ENCODE results near the gene IGSF23. TPM values are rescaled to one million over a fixed set of nuclear protein-coding genes. Genes with fewer than 3 reads are reported as not detected.
A peak's percentile ranks its signal among the peaks of the same experiment; 100 is the strongest.

The IGSF23 gene
- total and polyA plus RNA-seq, 2 of the 13 experiments (the other 11 are each of a cell fraction or from before 2014, with no cell fraction given): 2.3 to 8.8 TPM

DNA sequence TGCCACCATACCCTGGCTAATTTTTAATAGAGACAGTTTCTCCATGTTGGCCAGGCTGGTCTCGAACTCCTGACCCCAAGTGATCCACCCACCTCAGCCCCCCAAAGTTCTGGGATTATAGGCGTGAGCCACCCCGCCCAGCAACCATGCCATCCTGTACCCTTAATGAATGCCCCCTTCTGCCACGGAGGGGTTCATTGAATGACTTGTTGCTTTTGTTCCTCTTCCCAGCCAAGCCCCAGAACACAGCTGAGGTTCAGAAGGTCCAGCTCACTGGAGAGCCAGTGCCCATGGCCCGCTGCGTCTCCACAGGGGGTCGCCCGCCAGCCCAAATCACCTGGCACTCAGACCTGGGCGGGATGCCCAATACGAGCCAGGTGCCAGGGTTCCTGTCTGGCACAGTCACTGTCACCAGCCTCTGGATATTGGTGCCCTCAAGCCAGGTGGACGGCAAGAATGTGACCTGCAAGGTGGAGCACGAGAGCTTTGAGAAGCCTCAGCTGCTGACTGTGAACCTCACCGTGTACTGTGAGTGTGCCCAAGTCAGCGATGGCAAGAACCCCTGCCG lies 36.3 kb downstream of the IGSF23 start:
- no peak overlapping the region for H2AFZ ChIP-seq (ENCODE audit: low read length)
- POLR2A ChIA-PET: interaction anchor here (0.8 to 3.5 kb wide), 3 partner anchors 35 to 62 kb away, joined by 4 to 20 read pairs (median 4); partner anchors contain the start of gene IGSF23
- H3K36me3 ChIP-seq (replicated peaks in 1 of 2; ENCODE audit: control insufficient read depth in 1 of 2, insufficient read depth in 2 of 2, low read length in 2 of 2): peaks cover 33 to 69% of the 10 kb centered on the region in 2 experiments
- DNase-seq (ENCODE audit: low spot score) (no peak), FAIRE-seq (no peak), ATAC-seq (no peak)
- no peak overlapping the region for H3K9ac ChIP-seq (ENCODE audit: insufficient read depth, low read depth, low read length)
- no peak overlapping the region for H3K4me3 ChIP-seq (replicated peaks in 1 of 3; ENCODE audit: insufficient read depth in 1 of 3, low read depth in 2 of 3, low read length in 3 of 3)
- no peak overlapping the region for H3K4me2 ChIP-seq (ENCODE audit: low read depth, low read length)
- in situ Hi-C loops (cut with HindIII; ENCODE audit: extremely low pct_ligation_motif_present, low pct_unique_long_range_greater_than_20kb) (no loop called here), intact Hi-C loops (cut with micrococcal nuclease; ENCODE audit: unreplicated experiment) (no loop called here)
- no peaks in the 10 kb centered on the region for H3K27me3 ChIP-seq (ENCODE audit: control insufficient read depth in 1 of 2, insufficient read depth in 2 of 2, low read length in 2 of 2)
- H4K20me1 ChIP-seq (ENCODE audit: insufficient read depth, low read length): peaks cover 13% of the 10 kb centered on the region
- no peaks in the 10 kb centered on the region for H3K9me3 ChIP-seq (ENCODE audit: low read length)
- CTCF ChIA-PET (ENCODE audit: low intra/inter-chr PET ratio, low total read pairs): no interaction called here
- peaks cover 18% of the 10 kb centered on the region for H3K79me2 ChIP-seq (ENCODE audit: insufficient read depth, low read length)
- 94% methylated on average over 12 of the region's 15 CpGs for WGBS (ENCODE audit: low lambda C conversion rate)
- peaks cover 13% of the 10 kb centered on the region for H3K4me1 ChIP-seq (ENCODE audit: insufficient read depth, low read length)
- TF ChIP-seq KDM1A (CRISPR knock-in tag; IDR thresholded peaks at IDR 0.05) (no peak), HNRNPL (IDR thresholded peaks at IDR 0.05; ENCODE audit: low read depth, low read length) (0 out of 2 replicates have a peak, but pooled peaks have one; percentile 18), POLR2A (IDR thresholded peaks at IDR 0.05; ENCODE audit: insufficient read depth in 1 of 2, low read depth in 2 of 2, low read length in 2 of 2) (0 out of 4 replicates have a peak, but pooled peaks of 1 of the 2 experiments have one; percentile 12), RBFOX2 (IDR thresholded peaks at IDR 0.05; ENCODE audit: low read depth, low read length) (0 out of 2 replicates have a peak, but pooled peaks have one; percentile 31)
- BruUV-seq (replicated peaks): no TSS peak
- no peak overlapping the region for H3K27ac ChIP-seq (ENCODE audit: extremely low read length, insufficient read depth, low read length)

DNA sequence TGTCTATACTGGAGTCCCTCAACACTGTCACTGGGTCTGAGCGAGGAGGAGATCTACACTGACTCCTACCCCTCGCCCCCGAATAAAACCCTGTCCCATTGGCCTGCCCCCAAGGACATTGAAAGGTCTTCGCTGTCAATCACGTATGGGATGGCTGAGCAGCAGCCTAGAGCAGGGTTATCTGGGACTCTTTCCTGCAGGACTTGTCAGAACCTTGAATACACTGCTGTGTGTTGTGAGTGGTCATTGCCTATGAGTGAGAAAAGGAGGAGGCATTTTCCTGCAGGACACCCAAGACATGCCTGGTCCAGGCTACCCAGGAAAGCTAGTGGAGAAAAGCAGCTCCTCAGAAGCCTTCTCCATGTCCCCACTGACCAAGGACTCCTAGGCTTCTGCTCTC lies 40.0 kb downstream of the IGSF23 start:
- Histone ChIP-seq H3K4me3 (replicated peaks in 1 of 3; ENCODE audit: insufficient read depth in 1 of 3, low read depth in 2 of 3, low read length in 3 of 3) (no peak overlapping the region), H3K27ac (ENCODE audit: extremely low read length, insufficient read depth, low read length) (no peak overlapping the region), H2AFZ (ENCODE audit: low read length) (no peak overlapping the region), H3K36me3 (replicated peaks in 1 of 2; ENCODE audit: control insufficient read depth in 1 of 2, insufficient read depth in 2 of 2, low read length in 2 of 2) (peaks cover 43 to 85% of the 10 kb centered on the region in 2 experiments), H3K27me3 (ENCODE audit: control insufficient read depth in 1 of 2, insufficient read depth in 2 of 2, low read length in 2 of 2) (no peaks in the 10 kb centered on the region), H3K9me3 (ENCODE audit: low read length) (no peaks in the 10 kb centered on the region), H3K79me2 (ENCODE audit: insufficient read depth, low read length) (peaks cover 2% of the 10 kb centered on the region), H3K4me1 (ENCODE audit: insufficient read depth, low read length) (no peaks in the 10 kb centered on the region), H4K20me1 (ENCODE audit: insufficient read depth, low read length) (no peaks in the 10 kb centered on the region), H3K4me2 (ENCODE audit: low read depth, low read length) (no peak overlapping the region), H3K9ac (ENCODE audit: insufficient read depth, low read depth, low read length) (no peak overlapping the region)
- intact Hi-C loops (cut with micrococcal nuclease; ENCODE audit: unreplicated experiment): no loop called here
- ChIA-PET POLR2A (interaction anchor here (0.9 to 2.5 kb wide), 5 partner anchors 9 to 76 kb away, joined by 3 to 7 read pairs (median 5); partner anchors contain the start of genes IGSF23 and PVR), CTCF (ENCODE audit: low intra/inter-chr PET ratio, low total read pairs) (no interaction called here)
- 96% methylated on average over 5 of the region's 5 CpGs for WGBS (ENCODE audit: low lambda C conversion rate)
- no peak for ATAC-seq
- DNase-seq (ENCODE audit: low spot score): no peak
- in situ Hi-C loops (cut with HindIII; ENCODE audit: extremely low pct_ligation_motif_present, low pct_unique_long_range_greater_than_20kb): no loop called here
- no TSS peak for BruUV-seq (replicated peaks)
- no peak for FAIRE-seq
- no peak for TF ChIP-seq NBN (conservative IDR thresholded peaks at IDR 0.05)
- no peak for TF ChIP-seq GATA4 (IDR thresholded peaks at IDR 0.05; ENCODE audit: borderline replicate concordance, low read depth)
- no peak for TF ChIP-seq NFE2L1 (CRISPR knock-in tag; IDR thresholded peaks at IDR 0.05; ENCODE audit: borderline replicate concordance)
- TF ChIP-seq, protein P1, sequence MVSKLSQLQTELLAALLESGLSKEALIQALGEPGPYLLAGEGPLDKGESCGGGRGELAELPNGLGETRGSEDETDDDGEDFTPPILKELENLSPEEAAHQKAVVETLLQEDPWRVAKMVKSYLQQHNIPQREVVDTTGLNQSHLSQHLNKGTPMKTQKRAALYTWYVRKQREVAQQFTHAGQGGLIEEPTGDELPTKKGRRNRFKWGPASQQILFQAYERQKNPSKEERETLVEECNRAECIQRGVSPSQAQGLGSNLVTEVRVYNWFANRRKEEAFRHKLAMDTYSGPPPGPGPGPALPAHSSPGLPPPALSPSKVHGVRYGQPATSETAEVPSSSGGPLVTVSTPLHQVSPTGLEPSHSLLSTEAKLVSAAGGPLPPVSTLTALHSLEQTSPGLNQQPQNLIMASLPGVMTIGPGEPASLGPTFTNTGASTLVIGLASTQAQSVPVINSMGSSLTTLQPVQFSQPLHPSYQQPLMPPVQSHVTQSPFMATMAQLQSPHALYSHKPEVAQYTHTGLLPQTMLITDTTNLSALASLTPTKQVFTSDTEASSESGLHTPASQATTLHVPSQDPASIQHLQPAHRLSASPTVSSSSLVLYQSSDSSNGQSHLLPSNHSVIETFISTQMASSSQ (IDR thresholded peaks at IDR 0.05; ENCODE audit: low read depth): no peak
- TF ChIP-seq, protein P1 (CRISPR knock-in tag; IDR thresholded peaks at IDR 0.05; ENCODE audit: borderline replicate concordance): no peak
- no peak for TF ChIP-seq ZNF331 (CRISPR knock-in tag; IDR thresholded peaks at IDR 0.05)
- no peak for TF ChIP-seq TOPORS (CRISPR knock-in tag; IDR thresholded peaks at IDR 0.05)
- TF ChIP-seq EHMT2 (IDR thresholded peaks at IDR 0.05; ENCODE audit: borderline replicate concordance, low read depth, low read length): no peak
- TF ChIP-seq HNRNPH1 (optimal IDR thresholded peaks at IDR 0.05; ENCODE audit: low read depth, low read length): no peak
- no peak for TF ChIP-seq GLI4 (CRISPR knock-in tag; IDR thresholded peaks at IDR 0.05; ENCODE audit: borderline replicate concordance)
- no peak for TF ChIP-seq ZNF660 (CRISPR knock-in tag; IDR thresholded peaks at IDR 0.05; ENCODE audit: borderline replicate concordance, low read depth)
